Calu3 (cell line): ENCODE data around the gene DBT. TPM values are rescaled to one million over a fixed set of nuclear protein-coding genes. Genes with fewer than 3 reads are reported as not detected.

ENCODE experiments used
- BruUV-seq: library from RNA; stranded (reverse); fragments of 400-500 nt; replicated peaks from 2 replicates; lab custom pipeline; 2021; lab: Mats Ljungman, UMichigan
- CTCF ChIA-PET: fragments of 300-600 bp; sonication (Branson Sonifier 250); formaldehyde crosslinking; loops from one replicate; lab custom pipeline; 2022; ENCODE audit warnings: antibody characterized with exemption; lab: Charles Lee
- DNase-seq: peaks from one replicate; pipeline ENCODE4 v3.0.0; 2022
- H3K27ac Mint-ChIP-seq: one replicate; pipeline ENCODE4 v1.8.0; 2022; ENCODE audit warnings: mixed read lengths; ENCODE audit not compliant: unreplicated experiment
- H3K27me3 Mint-ChIP-seq: one replicate; pipeline ENCODE4 v1.8.0; 2022; ENCODE audit warnings: mixed read lengths; ENCODE audit not compliant: unreplicated experiment
- H3K36me3 Mint-ChIP-seq: one replicate; pipeline ENCODE4 v1.8.0; 2022; ENCODE audit warnings: mild to moderate bottlenecking, moderate library complexity, mixed read lengths; ENCODE audit not compliant: insufficient read depth, unreplicated experiment
- H3K4me1 Mint-ChIP-seq: one replicate; pipeline ENCODE4 v1.8.0; 2022; ENCODE audit warnings: mild to moderate bottlenecking, low read depth, mixed read lengths; ENCODE audit not compliant: unreplicated experiment
- H3K4me3 Mint-ChIP-seq: one replicate; pipeline ENCODE4 v1.8.0; 2022; ENCODE audit warnings: mild to moderate bottlenecking, low read depth, moderate library complexity, mixed read lengths; ENCODE audit not compliant: unreplicated experiment
- H3K9me3 Mint-ChIP-seq: one replicate; pipeline ENCODE4 v1.8.0; 2022; ENCODE audit warnings: low read depth, mixed read lengths; ENCODE audit not compliant: unreplicated experiment
- CTCF ChIP-seq: fragments of 200-600 bp; IDR thresholded peaks from one replicate; pipeline ENCODE4 v1.8.0; 2022; ENCODE audit warnings: antibody characterized with exemption; ENCODE audit not compliant: unreplicated experiment
- intact Hi-C: fragments of 100-400 bp; cut with micrococcal nuclease; formaldehyde crosslinking; loops from one replicate; pipeline ENCODE4 v1.10.0; 2022; ENCODE audit not compliant: unreplicated experiment
- total RNA-seq: library from RNA; stranded (reverse); gene quantifications from 2 replicates; pipeline ENCODE4 v1.2.3, GENCODE V29; 2022

DBT gene
- total RNA-seq, 1 experiment from 2014 or later = 9.4 TPM

- TF ChIP-seq CTCF = no peak
- H3K9me3 Mint-ChIP-seq = peaks cover 2% of the 10 kb centered on the region
- H3K4me3 Mint-ChIP-seq = no peak overlapping the region
- intact Hi-C loops = no loop called here
- H3K27ac Mint-ChIP-seq = no peak overlapping the region
- no peaks in the 10 kb centered on the region for H3K36me3 Mint-ChIP-seq
- DNase-seq = no peak
- BruUV-seq = no TSS peak
- no peaks in the 10 kb centered on the region for H3K4me1 Mint-ChIP-seq
- CTCF ChIA-PET = no interaction called here
- H3K27me3 Mint-ChIP-seq = no peaks in the 10 kb centered on the region
Measured at GRCh38 chr1:100164216-100164615, 85.4 kb downstream of the DBT start.

- no peak overlapping the region for H3K27ac Mint-ChIP-seq
- no TSS peak for BruUV-seq
- H3K27me3 Mint-ChIP-seq = no peaks in the 10 kb centered on the region
- H3K9me3 Mint-ChIP-seq = peaks cover 2% of the 10 kb centered on the region
- H3K36me3 Mint-ChIP-seq = no peaks in the 10 kb centered on the region
- CTCF ChIA-PET = interaction anchor here (0.7 kb wide), 1 partner anchor 422 kb away, joined by 3 read pairs; no protein-coding TSS in a partner anchor
- no peak overlapping the region for H3K4me3 Mint-ChIP-seq
- TF ChIP-seq CTCF = no peak
- no peak for DNase-seq
- intact Hi-C loops = no loop called here
- H3K4me1 Mint-ChIP-seq = no peaks in the 10 kb centered on the region
Measured at GRCh38 chr1:100162881-100163280, 86.8 kb downstream of the DBT start.

- DNase-seq = no peak
- CTCF ChIA-PET = no interaction called here
- Mint-ChIP-seq H3K36me3 (peaks cover 10% of the 10 kb centered on the region), H3K4me3 (no peak overlapping the region), H3K4me1 (no peaks in the 10 kb centered on the region), H3K9me3 (no peaks in the 10 kb centered on the region), H3K27me3 (no peaks in the 10 kb centered on the region), H3K27ac (no peak overlapping the region)
- BruUV-seq = no TSS peak
- TF ChIP-seq CTCF = no peak
- intact Hi-C loops = no loop called here
Measured at GRCh38 chr1:100152271-100152670, 97.4 kb downstream of the DBT start.

GRCh38 chr1:100151679-100152078 is 98.0 kb downstream of the DBT start:
- CTCF ChIA-PET = no interaction called here

More at GRCh38 chr1:100151679-100152078, 98.0 kb downstream of the DBT start:
- TF ChIP-seq CTCF = no peak
- Mint-ChIP-seq H3K27ac (no peak overlapping the region), H3K4me1 (no peaks in the 10 kb centered on the region), H3K36me3 (peaks cover 10% of the 10 kb centered on the region), H3K9me3 (no peaks in the 10 kb centered on the region), H3K27me3 (no peaks in the 10 kb centered on the region), H3K4me3 (no peak overlapping the region)
- DNase-seq = no peak
- BruUV-seq = no TSS peak
- intact Hi-C loops = no loop called here
